Measurements from ENCODE around the gene TSSK3. TPM values are rescaled to one million over a fixed set of nuclear protein-coding genes. Genes with fewer than 3 reads are reported as not detected.

Gene TSSK3
- total and polyA plus RNA-seq, 4 donors, result 0.14 to 0.50 TPM; not detected in 2

- H3K9ac ChIP-seq (ENCODE audit: low read depth in 1 of 2, low read length in 2 of 2), result peak overlapping the region in 1 of 2 donors; percentile 60
- H3K27me3 ChIP-seq (ENCODE audit: control insufficient read depth in 4 of 4, insufficient read depth in 4 of 4, low read length in 3 of 4), result no peaks in the 10 kb centered on the region
- H3K4me3 ChIP-seq (ENCODE audit: low read depth in 1 of 3, low read length in 3 of 3), result no peak overlapping the region
- peaks cover 0 to 1% (median 0%) of the 10 kb centered on the region in 4 donors for H3K36me3 ChIP-seq (ENCODE audit: control insufficient read depth in 4 of 4, insufficient read depth in 3 of 4, low read depth in 1 of 4, low read length in 3 of 4)
- no peaks in the 10 kb centered on the region for H3K9me3 ChIP-seq (ENCODE audit: control insufficient read depth in 4 of 4, low read length in 3 of 4)
- TF ChIP-seq, protein P1, sequence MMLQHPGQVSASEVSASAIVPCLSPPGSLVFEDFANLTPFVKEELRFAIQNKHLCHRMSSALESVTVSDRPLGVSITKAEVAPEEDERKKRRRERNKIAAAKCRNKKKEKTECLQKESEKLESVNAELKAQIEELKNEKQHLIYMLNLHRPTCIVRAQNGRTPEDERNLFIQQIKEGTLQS (IDR thresholded peaks at IDR 0.05), result no peak
- TF ChIP-seq TAF1 (conservative IDR thresholded peaks at IDR 0.05), result no peak
- no peak for TF ChIP-seq YY1 (IDR thresholded peaks at IDR 0.05)
- TF ChIP-seq, protein P2, sequence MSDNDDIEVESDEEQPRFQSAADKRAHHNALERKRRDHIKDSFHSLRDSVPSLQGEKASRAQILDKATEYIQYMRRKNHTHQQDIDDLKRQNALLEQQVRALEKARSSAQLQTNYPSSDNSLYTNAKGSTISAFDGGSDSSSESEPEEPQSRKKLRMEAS (IDR thresholded peaks at IDR 0.05), result no peak
- peak; percentile 93 to 95 for TF ChIP-seq RAD21 (IDR thresholded peaks at IDR 0.05)
- TF ChIP-seq, protein P3, sequence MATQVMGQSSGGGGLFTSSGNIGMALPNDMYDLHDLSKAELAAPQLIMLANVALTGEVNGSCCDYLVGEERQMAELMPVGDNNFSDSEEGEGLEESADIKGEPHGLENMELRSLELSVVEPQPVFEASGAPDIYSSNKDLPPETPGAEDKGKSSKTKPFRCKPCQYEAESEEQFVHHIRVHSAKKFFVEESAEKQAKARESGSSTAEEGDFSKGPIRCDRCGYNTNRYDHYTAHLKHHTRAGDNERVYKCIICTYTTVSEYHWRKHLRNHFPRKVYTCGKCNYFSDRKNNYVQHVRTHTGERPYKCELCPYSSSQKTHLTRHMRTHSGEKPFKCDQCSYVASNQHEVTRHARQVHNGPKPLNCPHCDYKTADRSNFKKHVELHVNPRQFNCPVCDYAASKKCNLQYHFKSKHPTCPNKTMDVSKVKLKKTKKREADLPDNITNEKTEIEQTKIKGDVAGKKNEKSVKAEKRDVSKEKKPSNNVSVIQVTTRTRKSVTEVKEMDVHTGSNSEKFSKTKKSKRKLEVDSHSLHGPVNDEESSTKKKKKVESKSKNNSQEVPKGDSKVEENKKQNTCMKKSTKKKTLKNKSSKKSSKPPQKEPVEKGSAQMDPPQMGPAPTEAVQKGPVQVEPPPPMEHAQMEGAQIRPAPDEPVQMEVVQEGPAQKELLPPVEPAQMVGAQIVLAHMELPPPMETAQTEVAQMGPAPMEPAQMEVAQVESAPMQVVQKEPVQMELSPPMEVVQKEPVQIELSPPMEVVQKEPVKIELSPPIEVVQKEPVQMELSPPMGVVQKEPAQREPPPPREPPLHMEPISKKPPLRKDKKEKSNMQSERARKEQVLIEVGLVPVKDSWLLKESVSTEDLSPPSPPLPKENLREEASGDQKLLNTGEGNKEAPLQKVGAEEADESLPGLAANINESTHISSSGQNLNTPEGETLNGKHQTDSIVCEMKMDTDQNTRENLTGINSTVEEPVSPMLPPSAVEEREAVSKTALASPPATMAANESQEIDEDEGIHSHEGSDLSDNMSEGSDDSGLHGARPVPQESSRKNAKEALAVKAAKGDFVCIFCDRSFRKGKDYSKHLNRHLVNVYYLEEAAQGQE (IDR thresholded peaks at IDR 0.05), result no peak
- no peak for TF ChIP-seq SP1 (IDR thresholded peaks at IDR 0.05)
- no peak for TF ChIP-seq GABPA (IDR thresholded peaks at IDR 0.05 in 1 of 2, conservative IDR thresholded peaks at IDR 0.05 in 1 of 2)
- TF ChIP-seq CTCF (IDR thresholded peaks at IDR 0.05; ENCODE audit: low read depth, low read length, missing input control), result peak; percentile 88
- no peak overlapping the region for H3K27ac ChIP-seq (ENCODE audit: low read depth in 1 of 2, low read length in 2 of 2)
- 44% methylated on average over 13 of the region's 13 CpGs for WGBS
- peaks cover 0 to 2% (median under 1%) of the 10 kb centered on the region in 4 donors for H3K4me1 ChIP-seq (ENCODE audit: control insufficient read depth in 4 of 4, insufficient read depth in 4 of 4, low read length in 3 of 4)
- peak; percentile 84 for DNase-seq (ENCODE audit: low spot score)
These were observed 38.7 kb downstream of the TSSK3 start for GRCh38 chr1:32400876-32401631.

DNA sequence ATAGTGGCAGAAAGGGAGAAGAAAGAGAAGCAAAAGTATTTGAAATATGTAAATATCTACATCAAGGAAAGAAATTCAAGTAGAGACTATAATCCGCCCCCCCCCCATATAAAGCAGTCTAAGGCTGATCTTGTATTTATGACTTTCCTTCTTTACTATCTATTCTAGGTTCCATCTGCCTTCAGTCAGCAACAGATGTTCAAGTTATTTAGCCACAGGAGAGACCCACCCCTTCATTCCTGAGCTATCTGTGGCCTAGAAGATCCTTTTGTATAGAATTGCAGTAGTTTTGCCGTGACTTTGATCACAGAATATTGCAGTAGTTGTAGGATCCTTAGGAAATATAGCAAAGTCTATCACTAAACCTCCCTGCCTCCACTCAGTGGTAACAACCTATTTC lies 42.6 kb downstream of the TSSK3 start:
- TF ChIP-seq JUND (IDR thresholded peaks at IDR 0.05) (no peak), ZBTB33 (IDR thresholded peaks at IDR 0.05) (no peak), HNF4A (conservative IDR thresholded peaks at IDR 0.05) (no peak), FOXA2 (IDR thresholded peaks at IDR 0.05) (no peak), YY1 (IDR thresholded peaks at IDR 0.05) (no peak), RAD21 (IDR thresholded peaks at IDR 0.05) (no peak), SP1 (IDR thresholded peaks at IDR 0.05) (no peak), NR2F2 (IDR thresholded peaks at IDR 0.05) (no peak), GABPA (IDR thresholded peaks at IDR 0.05 in 1 of 2, conservative IDR thresholded peaks at IDR 0.05 in 1 of 2) (no peak), HNF4G (IDR thresholded peaks at IDR 0.05) (no peak), TAF1 (conservative IDR thresholded peaks at IDR 0.05) (no peak)
- TF ChIP-seq, protein P3 (IDR thresholded peaks at IDR 0.05), result no peak
- TF ChIP-seq, protein P2 (IDR thresholded peaks at IDR 0.05), result no peak
- DNase-seq (ENCODE audit: low spot score), result no peak
- Histone ChIP-seq H3K9me3 (ENCODE audit: control insufficient read depth in 4 of 4, low read length in 3 of 4) (no peaks in the 10 kb centered on the region), H3K36me3 (ENCODE audit: control insufficient read depth in 4 of 4, insufficient read depth in 3 of 4, low read depth in 1 of 4, low read length in 3 of 4) (peaks cover 0 to 1% (median 0%) of the 10 kb centered on the region in 4 donors), H3K27me3 (ENCODE audit: control insufficient read depth in 4 of 4, insufficient read depth in 4 of 4, low read length in 3 of 4) (no peaks in the 10 kb centered on the region), H3K4me1 (ENCODE audit: control insufficient read depth in 4 of 4, insufficient read depth in 4 of 4, low read length in 3 of 4) (peaks cover 0 to 6% (median 2%) of the 10 kb centered on the region in 4 donors), H3K4me3 (ENCODE audit: low read depth in 1 of 3, low read length in 3 of 3) (no peak overlapping the region), H3K27ac (ENCODE audit: low read depth in 1 of 2, low read length in 2 of 2) (no peak overlapping the region), H3K9ac (ENCODE audit: low read depth in 1 of 2, low read length in 2 of 2) (no peak overlapping the region)
- 47% methylated on average over 2 of the region's 2 CpGs for WGBS
